Caco-2 (cell line): ENCODE results near the gene HIRIP3. TPM values are rescaled to one million over a fixed set of nuclear protein-coding genes. Genes with fewer than 3 reads are reported as not detected.
"Not testable (repeated sequence)": the region's sequence is repeated elsewhere in the genome, so short reads cannot be mapped to it uniquely, and the experiment has no call there.

Experiments
- BruUV-seq: library from RNA; stranded (reverse); fragments of 400-500 nt; replicated peaks from 2 replicates; lab custom pipeline; 2021; lab: Mats Ljungman, UMichigan
- CTCF ChIA-PET: fragments of 300-600 bp; sonication (Branson Sonifier 250); formaldehyde crosslinking; loops from one replicate; lab custom pipeline; 2022; ENCODE audit warnings: antibody characterized with exemption; lab: Charles Lee
- POLR2A ChIA-PET: fragments of 300-600 bp; sonication (Branson Sonifier 250); formaldehyde crosslinking; loops from one replicate; lab custom pipeline; 2022; ENCODE audit warnings: antibody characterized with exemption; lab: Charles Lee
- DNase-seq, 2 experiments: peaks; one replicate each; pipeline versions ENCODE4 v3.0.0 to v3.0.0-alpha.2; 2020 to 2022
- H3K27me3 ChIP-seq: replicated peaks from 2 replicates; pipeline ENCODE4 v1.6.0; 2011; ENCODE audit warnings: low read length; ENCODE audit not compliant: control insufficient read depth, insufficient read depth
- H3K36me3 ChIP-seq: 2 replicates; pipeline ENCODE4 v1.5.1; 2011; ENCODE audit warnings: low read length; ENCODE audit not compliant: control insufficient read depth, insufficient read depth
- H3K4me1 ChIP-seq: fragments of 250-450 bp; sonication (Bioruptor Pico); 2 replicates; pipeline ENCODE4 v1.5.1; 2020; ENCODE audit warnings: mild to moderate bottlenecking
- H3K4me3 ChIP-seq: 2 replicates; pipeline ENCODE4 v1.5.1; 2011; ENCODE audit warnings: low read depth, mild to moderate bottlenecking, control low read depth, low read length
- H3K9me3 ChIP-seq: fragments of 250-450 bp; sonication (Bioruptor Pico); 2 replicates; pipeline ENCODE4 v1.5.1; 2020; ENCODE audit warnings: mild to moderate bottlenecking, moderate library complexity
- H3K27ac Mint-ChIP-seq: one replicate; pipeline ENCODE4 v1.8.0; 2022; ENCODE audit warnings: mixed read lengths; ENCODE audit not compliant: unreplicated experiment
- H3K27me3 Mint-ChIP-seq: one replicate; pipeline ENCODE4 v1.8.0; 2022; ENCODE audit warnings: mixed read lengths; ENCODE audit not compliant: insufficient read depth, unreplicated experiment
- H3K36me3 Mint-ChIP-seq: one replicate; pipeline ENCODE4 v1.8.0; 2022; ENCODE audit warnings: mild to moderate bottlenecking, mixed read lengths; ENCODE audit not compliant: insufficient read depth, unreplicated experiment
- H3K4me1 Mint-ChIP-seq: one replicate; pipeline ENCODE4 v1.8.0; 2022; ENCODE audit warnings: low read depth, mixed read lengths; ENCODE audit not compliant: unreplicated experiment
- H3K4me3 Mint-ChIP-seq: one replicate; pipeline ENCODE4 v1.8.0; 2022; ENCODE audit warnings: mild to moderate bottlenecking, moderate library complexity, mixed read lengths; ENCODE audit not compliant: unreplicated experiment
- H3K9me3 Mint-ChIP-seq: one replicate; pipeline ENCODE4 v1.8.0; 2022; ENCODE audit warnings: mixed read lengths; ENCODE audit not compliant: unreplicated experiment
- intact Hi-C: fragments of 100-400 bp; cut with micrococcal nuclease; formaldehyde crosslinking; loops from one replicate; pipeline ENCODE4 v1.10.0; 2022; ENCODE audit not compliant: unreplicated experiment
- total RNA-seq: library from RNA; stranded (reverse); gene quantifications from 2 replicates; pipeline ENCODE4 v1.2.3, GENCODE V29; 2022
- TF ChIP-seq, protein P1 (sequence below), 2 experiments: fragments of 200-600 bp in 1 of 2; IDR thresholded peaks; 1 replicate in 1 of 2; 2 replicates in 1 of 2; pipeline versions ENCODE4 v1.5.1 to v1.8.0; 2011 to 2022; ENCODE audit warnings: antibody characterized with exemption in 1 of 2, control low read depth in 1 of 2, inconsistent platforms in 1 of 2, low read depth in 1 of 2, low read length in 1 of 2, mild to moderate bottlenecking in 1 of 2, moderate library complexity in 1 of 2; ENCODE audit not compliant: insufficient read depth in 1 of 2, severe bottlenecking in 1 of 2, unreplicated experiment in 1 of 2

Gene HIRIP3
- total RNA-seq, 1 experiment from 2014 or later: 23.3 TPM

GRCh38 chr16:30023586-30023985, 28.2 kb upstream of the HIRIP3 start:
- no peaks in the 10 kb centered on the region for H3K36me3 ChIP-seq
- ChIA-PET POLR2A (no interaction called here), CTCF (no interaction called here)
- Mint-ChIP-seq H3K9me3 (no peaks in the 10 kb centered on the region), H3K27me3 (peaks cover 11% of the 10 kb centered on the region), H3K4me3 (no peak overlapping the region), H3K4me1 (peaks cover 7% of the 10 kb centered on the region), H3K36me3 (peaks cover 7% of the 10 kb centered on the region), H3K27ac (no peak overlapping the region)
- BruUV-seq: no TSS peak
- no peaks in the 10 kb centered on the region for H3K9me3 ChIP-seq
- no peaks in the 10 kb centered on the region for H3K4me1 ChIP-seq
- no peak for DNase-seq
- TF ChIP-seq, protein P1, sequence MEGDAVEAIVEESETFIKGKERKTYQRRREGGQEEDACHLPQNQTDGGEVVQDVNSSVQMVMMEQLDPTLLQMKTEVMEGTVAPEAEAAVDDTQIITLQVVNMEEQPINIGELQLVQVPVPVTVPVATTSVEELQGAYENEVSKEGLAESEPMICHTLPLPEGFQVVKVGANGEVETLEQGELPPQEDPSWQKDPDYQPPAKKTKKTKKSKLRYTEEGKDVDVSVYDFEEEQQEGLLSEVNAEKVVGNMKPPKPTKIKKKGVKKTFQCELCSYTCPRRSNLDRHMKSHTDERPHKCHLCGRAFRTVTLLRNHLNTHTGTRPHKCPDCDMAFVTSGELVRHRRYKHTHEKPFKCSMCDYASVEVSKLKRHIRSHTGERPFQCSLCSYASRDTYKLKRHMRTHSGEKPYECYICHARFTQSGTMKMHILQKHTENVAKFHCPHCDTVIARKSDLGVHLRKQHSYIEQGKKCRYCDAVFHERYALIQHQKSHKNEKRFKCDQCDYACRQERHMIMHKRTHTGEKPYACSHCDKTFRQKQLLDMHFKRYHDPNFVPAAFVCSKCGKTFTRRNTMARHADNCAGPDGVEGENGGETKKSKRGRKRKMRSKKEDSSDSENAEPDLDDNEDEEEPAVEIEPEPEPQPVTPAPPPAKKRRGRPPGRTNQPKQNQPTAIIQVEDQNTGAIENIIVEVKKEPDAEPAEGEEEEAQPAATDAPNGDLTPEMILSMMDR (IDR thresholded peaks at IDR 0.05; ENCODE audit: insufficient read depth in 1 of 2, low read depth in 1 of 2, low read length in 1 of 2, severe bottlenecking in 1 of 2, unreplicated experiment in 1 of 2): no peak
- no peaks in the 10 kb centered on the region for H3K27me3 ChIP-seq
- intact Hi-C loops: loop anchor here (10.0 kb wide), 1 partner anchor 129 kb away; the partner anchor contains the start of gene SEZ6L2
- H3K4me3 ChIP-seq: no peak overlapping the region

GRCh38 chr16:30022887-30023286, 27.5 kb upstream of the HIRIP3 start, which contains the start of gene C16orf92:
TSS of gene C16orf92 (plus strand) at chr16:30023198. CDS start at chr16:30023341, 143 bp downstream.
- POLR2A ChIA-PET: no interaction called here
- no peak within 1 kb of the TSS for H3K27ac Mint-ChIP-seq

GRCh38 chr16:30018731-30019158, 23.3 kb upstream of the HIRIP3 start:
- Histone ChIP-seq H3K4me1 (no peaks in the 10 kb centered on the region), H3K9me3 (no peaks in the 10 kb centered on the region), H3K36me3 (no peaks in the 10 kb centered on the region), H3K27me3 (no peaks in the 10 kb centered on the region), H3K4me3 (no peak overlapping the region)
- TF ChIP-seq, protein P1 (IDR thresholded peaks at IDR 0.05; ENCODE audit: insufficient read depth in 1 of 2, low read depth in 1 of 2, low read length in 1 of 2, severe bottlenecking in 1 of 2, unreplicated experiment in 1 of 2): no peak
- Mint-ChIP-seq H3K36me3 (peaks cover 7% of the 10 kb centered on the region), H3K4me3 (no peak overlapping the region), H3K4me1 (no peaks in the 10 kb centered on the region), H3K27ac (no peak overlapping the region), H3K9me3 (no peaks in the 10 kb centered on the region), H3K27me3 (no peaks in the 10 kb centered on the region)
- ChIA-PET CTCF (no interaction called here), POLR2A (no interaction called here)
- intact Hi-C loops: no loop called here
- DNase-seq: no peak
- no TSS peak for BruUV-seq

More at GRCh38 chr16:30022887-30023286, 27.5 kb upstream of the HIRIP3 start, which contains the start of gene C16orf92:
- Mint-ChIP-seq H3K36me3 (peaks cover 7% of the 10 kb centered on the region), H3K4me3 (no peak within 1 kb of the TSS), H3K4me1 (peaks cover 4% of the 10 kb centered on the region), H3K27me3 (peaks cover 8% of the 10 kb centered on the region), H3K9me3 (no peaks in the 10 kb centered on the region)
- no peak for DNase-seq
- Histone ChIP-seq H3K4me1 (no peaks in the 10 kb centered on the region), H3K36me3 (no peaks in the 10 kb centered on the region), H3K27me3 (no peaks in the 10 kb centered on the region), H3K4me3 (no peak within 1 kb of the TSS), H3K9me3 (no peaks in the 10 kb centered on the region)
- BruUV-seq: no TSS peak
- intact Hi-C loops: loop anchor here (10.0 kb wide), 1 partner anchor 128 kb away; the partner anchor contains the start of gene SEZ6L2
- CTCF ChIA-PET: no interaction called here
- TF ChIP-seq, protein P1 (IDR thresholded peaks at IDR 0.05; ENCODE audit: insufficient read depth in 1 of 2, low read depth in 1 of 2, low read length in 1 of 2, severe bottlenecking in 1 of 2, unreplicated experiment in 1 of 2): no peak

GRCh38 chr16:30017937-30018336, 22.5 kb upstream of the HIRIP3 start:
- H3K4me1 ChIP-seq, H3K4me3 Mint-ChIP-seq, H3K9me3 ChIP-seq, H3K27ac Mint-ChIP-seq, H3K27me3 ChIP-seq, H3K36me3 ChIP-seq, H3K4me3 ChIP-seq, BruUV-seq, H3K36me3 Mint-ChIP-seq, H3K27me3 Mint-ChIP-seq, intact Hi-C loops, POLR2A ChIA-PET, H3K4me1 Mint-ChIP-seq, H3K9me3 Mint-ChIP-seq, DNase-seq: not testable (repeated sequence)
- CTCF ChIA-PET: interaction anchor here (0.6 kb wide), 2 partner anchors 14 to 34 kb away, joined by 3 to 4 read pairs; no protein-coding TSS in a partner anchor
